GM12801 (cell line): ENCODE results near the gene CREB3L4.

Experiments used
- TF ChIP-seq, protein P1 (sequence below): IDR thresholded peaks from one replicate; pipeline ENCODE4 v1.5.1; 2011; ENCODE audit warnings: control low read depth; ENCODE audit not compliant: insufficient read length; ENCODE audit errors: extremely low read depth

CREB3L4 gene

DNA sequence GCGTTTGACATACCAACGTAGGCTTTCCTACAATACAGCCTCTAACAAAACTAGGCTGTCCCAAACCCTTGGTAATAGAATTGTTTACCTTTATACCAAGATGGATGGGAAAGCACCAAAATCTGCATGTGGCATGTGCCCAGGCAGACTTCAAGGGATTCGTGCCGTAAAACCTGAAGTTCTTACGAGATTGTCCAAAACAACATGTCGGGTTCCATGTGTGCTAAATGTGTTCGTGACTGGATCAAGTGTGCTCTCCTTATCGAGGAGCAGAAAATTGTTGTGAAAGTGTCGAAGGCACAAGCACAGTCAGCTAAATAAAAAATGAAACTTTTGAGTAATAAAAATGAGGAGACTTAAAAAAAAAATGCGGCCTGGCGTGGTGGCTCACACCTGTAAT lies 27.9 kb downstream of the CREB3L4 start:
- TF ChIP-seq, protein P1, sequence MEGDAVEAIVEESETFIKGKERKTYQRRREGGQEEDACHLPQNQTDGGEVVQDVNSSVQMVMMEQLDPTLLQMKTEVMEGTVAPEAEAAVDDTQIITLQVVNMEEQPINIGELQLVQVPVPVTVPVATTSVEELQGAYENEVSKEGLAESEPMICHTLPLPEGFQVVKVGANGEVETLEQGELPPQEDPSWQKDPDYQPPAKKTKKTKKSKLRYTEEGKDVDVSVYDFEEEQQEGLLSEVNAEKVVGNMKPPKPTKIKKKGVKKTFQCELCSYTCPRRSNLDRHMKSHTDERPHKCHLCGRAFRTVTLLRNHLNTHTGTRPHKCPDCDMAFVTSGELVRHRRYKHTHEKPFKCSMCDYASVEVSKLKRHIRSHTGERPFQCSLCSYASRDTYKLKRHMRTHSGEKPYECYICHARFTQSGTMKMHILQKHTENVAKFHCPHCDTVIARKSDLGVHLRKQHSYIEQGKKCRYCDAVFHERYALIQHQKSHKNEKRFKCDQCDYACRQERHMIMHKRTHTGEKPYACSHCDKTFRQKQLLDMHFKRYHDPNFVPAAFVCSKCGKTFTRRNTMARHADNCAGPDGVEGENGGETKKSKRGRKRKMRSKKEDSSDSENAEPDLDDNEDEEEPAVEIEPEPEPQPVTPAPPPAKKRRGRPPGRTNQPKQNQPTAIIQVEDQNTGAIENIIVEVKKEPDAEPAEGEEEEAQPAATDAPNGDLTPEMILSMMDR, result no peak

DNA sequence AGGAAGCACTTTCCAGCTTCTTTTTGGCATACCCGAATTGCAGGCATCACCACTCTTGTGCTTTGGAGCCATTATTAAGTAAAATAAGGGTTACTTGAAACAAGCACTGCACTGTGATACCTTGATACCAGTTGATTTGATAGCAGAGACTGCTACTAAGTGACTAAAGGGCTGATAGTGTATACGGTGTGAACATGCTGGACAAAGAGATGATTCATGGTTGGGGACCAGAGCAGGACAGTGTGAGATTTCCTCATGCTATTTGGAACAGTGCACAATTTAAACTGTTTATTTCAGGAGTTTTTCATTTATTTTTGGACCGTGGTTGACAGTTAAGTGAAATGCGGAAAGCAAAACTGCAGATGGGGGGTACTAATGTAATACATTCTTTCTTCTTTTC lies 32.7 kb downstream of the CREB3L4 start:
- TF ChIP-seq, protein P1, result no peak

DNA sequence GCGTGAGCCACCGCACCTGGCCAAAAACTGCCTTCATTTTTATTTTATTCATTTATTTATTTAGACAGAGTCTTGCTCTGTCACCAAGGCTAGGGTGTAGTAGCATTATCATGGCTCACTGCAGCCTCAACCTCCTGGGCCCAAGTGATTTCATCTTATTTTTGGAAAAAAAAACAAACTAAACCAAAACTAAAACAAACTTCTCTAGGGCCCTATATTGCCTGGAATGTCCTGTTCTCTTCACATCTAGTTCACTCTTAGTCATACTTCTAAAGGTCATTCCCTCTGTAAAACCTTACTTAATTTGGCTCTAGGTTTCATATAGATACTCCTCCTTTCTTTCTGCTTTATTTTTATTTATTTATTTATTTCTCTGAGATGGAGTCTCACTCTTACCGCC lies 38.4 kb downstream of the CREB3L4 start:
- TF ChIP-seq, protein P1, result no peak

DNA sequence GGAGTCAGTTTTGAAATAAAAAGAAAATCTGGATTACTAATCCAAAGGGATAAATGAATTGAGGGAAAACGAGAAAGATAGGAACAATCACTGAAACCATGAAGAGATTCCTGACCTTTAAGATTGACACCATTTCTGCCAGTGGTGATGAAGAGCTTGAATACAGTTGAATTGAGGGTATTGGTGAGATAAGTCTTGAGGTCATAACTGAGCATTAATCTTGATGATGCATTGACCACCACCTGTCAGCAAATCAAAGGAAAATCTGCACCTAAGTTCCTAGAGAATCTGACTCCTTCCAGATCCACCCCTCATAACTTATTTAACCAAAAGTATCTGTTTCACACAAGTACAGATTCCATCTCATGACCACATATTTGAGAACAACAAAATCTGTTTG lies 44.4 kb downstream of the CREB3L4 start:
- TF ChIP-seq, protein P1, result no peak

DNA sequence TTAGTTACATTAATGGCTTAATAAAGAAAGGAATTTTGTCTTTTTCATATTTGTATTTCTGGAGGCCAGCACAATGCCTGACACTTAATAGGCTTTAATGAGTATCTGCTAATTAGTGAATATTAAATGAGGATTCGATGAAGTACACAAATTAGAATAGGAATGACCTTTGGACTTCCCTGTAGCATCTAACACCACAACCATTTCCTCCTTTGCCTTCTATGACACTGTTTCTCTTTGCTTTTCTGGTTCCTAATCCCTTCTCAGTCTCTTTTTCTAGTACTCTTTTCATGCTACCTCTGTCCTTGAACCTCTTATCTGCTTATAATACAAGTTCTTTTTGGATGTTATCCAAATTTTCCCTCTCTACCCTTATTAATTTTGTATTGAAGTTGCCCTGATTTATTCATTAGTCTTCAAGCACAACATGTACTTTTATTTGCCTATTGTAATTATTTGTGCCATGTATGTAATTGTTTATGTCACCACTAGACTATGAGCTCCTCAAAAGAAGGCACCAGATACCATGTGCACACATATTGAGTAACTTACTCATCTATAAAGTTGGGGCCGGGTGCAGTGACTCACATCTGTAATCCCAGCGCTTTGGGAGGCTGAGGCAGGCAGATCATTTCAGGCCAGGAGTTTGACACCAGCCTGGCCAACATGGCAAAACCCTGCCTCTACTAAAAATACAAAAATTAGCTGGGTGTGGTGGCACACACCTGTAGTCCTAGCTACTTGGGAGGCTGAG lies 46.6 kb downstream of the CREB3L4 start:
- TF ChIP-seq, protein P1, result no peak

DNA sequence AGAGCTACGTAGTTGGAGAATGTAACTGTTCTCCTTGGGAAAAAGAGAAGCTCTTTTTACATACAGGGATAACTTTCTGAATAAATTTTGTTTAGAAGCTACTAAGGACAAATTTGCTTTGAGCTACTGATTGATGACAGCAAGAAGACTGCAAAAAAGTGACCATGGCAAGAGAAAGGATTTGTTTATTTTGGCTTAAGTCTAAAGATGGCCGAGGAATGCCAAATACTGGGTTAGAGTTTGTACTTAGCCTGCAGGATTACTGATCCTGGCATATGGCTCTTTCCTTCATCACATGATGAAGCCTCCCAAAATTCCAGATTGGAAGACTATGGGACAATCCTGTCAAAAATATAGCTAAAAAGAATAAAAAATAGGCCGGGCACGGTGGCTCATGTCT lies 51.6 kb downstream of the CREB3L4 start:
- TF ChIP-seq, protein P1, result no peak

DNA sequence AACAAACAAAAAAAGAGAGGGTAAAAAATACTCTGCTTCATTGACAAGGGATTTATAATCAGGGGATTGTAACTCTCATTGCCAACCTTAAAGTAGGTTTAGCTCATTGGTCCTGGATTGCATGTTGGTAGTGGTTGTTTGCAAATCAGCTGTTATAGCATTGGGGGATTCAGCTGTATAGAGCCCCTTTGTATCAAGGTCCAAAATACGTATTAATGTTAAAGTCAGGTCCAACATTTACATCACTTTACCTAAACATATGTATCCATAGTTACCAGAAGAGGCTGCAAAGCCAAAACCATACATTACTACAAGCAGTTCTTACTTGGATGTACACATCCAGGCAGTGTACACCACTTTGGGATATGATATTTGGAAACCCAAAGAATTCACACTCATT lies 52.2 kb downstream of the CREB3L4 start:
- TF ChIP-seq, protein P1, result no peak
